HCT116 (cell line): ENCODE measurements around the gene SIGLEC11. TPM values are rescaled to one million over a fixed set of nuclear protein-coding genes. Genes with fewer than 3 reads are reported as not detected.

Experiments
- ATAC-seq: fragments of 200-7000 bp; cut with Tn5 transposase; 2 replicates; pipeline ENCODE4 v1.9.1; 2020; ENCODE audit warnings: mild to moderate bottlenecking, moderate library complexity
- BruUV-seq: library from RNA; stranded (reverse); fragments of 400-500 nt; replicated peaks from 2 replicates; lab custom pipeline; 2021; lab: Mats Ljungman, UMichigan
- CTCF ChIA-PET: fragments of 300-600 bp; sonication (Branson Sonifier 250); formaldehyde crosslinking; loops from one replicate; lab custom pipeline; 2021; ENCODE audit warnings: antibody characterized with exemption; lab: Charles Lee
- POLR2A ChIA-PET: fragments of 300-600, 350-600 bp; sonication (Branson Sonifier 250); formaldehyde crosslinking; loops from one replicate; lab custom pipeline; 2021; ENCODE audit warnings: antibody characterized with exemption; lab: Charles Lee
- RAD21 ChIA-PET, 2 experiments: fragments of 300-600 bp; sonication (Branson Sonifier 250); formaldehyde crosslinking; loops; one replicate each; lab custom pipeline; 2023; ENCODE audit warnings: low total read pairs in 2 of 2; ENCODE audit not compliant: uncharacterized antibody in 2 of 2, unreplicated experiment in 2 of 2, low non-redundant PET in 1 of 2; lab: Charles Lee
- DNase-seq: peaks from one replicate; pipeline ENCODE4 v3.0.0-alpha.2; 2010; ENCODE audit warnings: low read depth, low spot score
- H2AFZ ChIP-seq: fragments of 200-600 bp; shearing (Covaris generic), sonication (generic); 2 replicates; pipeline ENCODE4 v1.6.1; 2017; ENCODE audit warnings: low read depth, mixed run types, mixed read lengths, antibody characterized with exemption, low read length; ENCODE audit not compliant: poor library complexity, severe bottlenecking
- H3K27ac ChIP-seq: 2 replicates; pipeline ENCODE4 v1.5.1; 2012; ENCODE audit warnings: low read depth, low read length
- H3K27me3 ChIP-seq: fragments of 200-600 bp; sonication (generic); 2 replicates; pipeline ENCODE4 v1.6.1; 2016; ENCODE audit warnings: mixed run types, low read length, mixed read lengths; ENCODE audit not compliant: insufficient read depth
- H3K36me3 ChIP-seq, 2 experiments: fragments of 200-500 bp in 1 of 2; fragments of 200-600 bp in 1 of 2; sonication (Bioruptor generic) in 1 of 2; sonication (generic) in 1 of 2; 2 replicates each; pipeline versions ENCODE4 v1.5.1 to v1.6.1; 2014 to 2016; ENCODE audit warnings: low read length in 2 of 2, inconsistent platforms in 1 of 2, mixed read lengths in 1 of 2, mixed run types in 1 of 2; ENCODE audit not compliant: insufficient read depth in 2 of 2, control insufficient read depth in 1 of 2
- H3K4me1 ChIP-seq, 2 experiments: fragments of 200-600 bp in 1 of 2; sonication (generic) in 1 of 2; 2 replicates each; pipeline versions ENCODE4 v1.5.1 to v1.6.1; 2012 to 2017; ENCODE audit warnings: low read length in 2 of 2, inconsistent platforms in 1 of 2, mild to moderate bottlenecking in 1 of 2, mixed read lengths in 1 of 2, mixed run types in 1 of 2, moderate library complexity in 1 of 2; ENCODE audit not compliant: insufficient read depth in 2 of 2, control insufficient read depth in 1 of 2
- H3K4me2 ChIP-seq: fragments of 200-600 bp; sonication (generic); 2 replicates; pipeline ENCODE4 v1.6.1; 2017; ENCODE audit warnings: mixed run types, low read length, mixed read lengths
- H3K4me3 ChIP-seq, 2 experiments: fragments of 200-600 bp in 1 of 2; sonication (generic) in 1 of 2; replicated peaks in 1 of 2; 2 replicates each; pipeline ENCODE4 v1.5.1; 2011 to 2016; ENCODE audit warnings: low read length in 2 of 2, control low read depth in 1 of 2, low read depth in 1 of 2, mild to moderate bottlenecking in 1 of 2, mixed read lengths in 1 of 2, mixed run types in 1 of 2
- H3K79me2 ChIP-seq: fragments of 200-600 bp; sonication (generic); 2 replicates; pipeline ENCODE4 v1.6.1; 2017; ENCODE audit warnings: mild to moderate bottlenecking, mixed run types, low read length, moderate library complexity, mixed read lengths; ENCODE audit not compliant: insufficient read depth
- H3K9ac ChIP-seq: fragments of 200-600 bp; sonication (generic); 2 replicates; pipeline ENCODE4 v1.6.1; 2016; ENCODE audit warnings: low read length, mixed read lengths
- H3K9me2 ChIP-seq: fragments of 200-600 bp; sonication (generic), shearing (Covaris generic); 2 replicates; pipeline ENCODE4 v1.6.1; 2017; ENCODE audit warnings: mixed run types, mild to moderate bottlenecking, moderate library complexity; ENCODE audit not compliant: insufficient read depth
- H3K9me3 ChIP-seq, 2 experiments: fragments of 200-500 bp in 1 of 2; fragments of 200-600 bp in 1 of 2; sonication (Bioruptor generic) in 1 of 2; sonication (generic) in 1 of 2; 2 replicates each; pipeline ENCODE4 v1.6.1; 2014 to 2017; ENCODE audit warnings: low read length in 2 of 2, mixed read lengths in 2 of 2, inconsistent platforms in 1 of 2, low read depth in 1 of 2, mild to moderate bottlenecking in 1 of 2, mixed run types in 1 of 2, moderate library complexity in 1 of 2; ENCODE audit not compliant: control insufficient read depth in 1 of 2, insufficient read depth in 1 of 2
- H4K20me1 ChIP-seq: fragments of 200-600 bp; sonication (generic), shearing (Covaris generic); 2 replicates; pipeline ENCODE4 v1.6.1; 2017; ENCODE audit warnings: mixed run types, mild to moderate bottlenecking, moderate library complexity; ENCODE audit not compliant: insufficient read depth
- ATF3 ChIP-seq: IDR thresholded peaks from 2 replicates; pipeline ENCODE4 v1.6.1; 2012
- CBX3 ChIP-seq: IDR thresholded peaks from 2 replicates; pipeline ENCODE4 v1.6.1; 2012; ENCODE audit warnings: low read depth
- CEBPB ChIP-seq: IDR thresholded peaks from 2 replicates; pipeline ENCODE4 v1.6.1; 2012; ENCODE audit warnings: low read depth
- ELF1 ChIP-seq: IDR thresholded peaks from 2 replicates; pipeline ENCODE4 v1.6.1; 2012; ENCODE audit warnings: low read depth, borderline replicate concordance
- EZH2 ChIP-seq: fragments of 200-600 bp; sonication (generic); IDR thresholded peaks from 2 replicates; pipeline ENCODE4 v1.6.1; 2017; ENCODE audit warnings: antibody characterized with exemption, mixed run types
- EZH2phosphoT487 ChIP-seq: fragments of 200-600 bp; IDR thresholded peaks from 2 replicates; pipeline ENCODE4 v1.6.1; 2018; ENCODE audit warnings: antibody characterized with exemption, borderline replicate concordance
- FOSL1 ChIP-seq: IDR thresholded peaks from 2 replicates; pipeline ENCODE4 v1.6.1; 2012; ENCODE audit warnings: low read depth
- JUND ChIP-seq: IDR thresholded peaks from 2 replicates; pipeline ENCODE4 v1.6.1; 2012
- POLR2A ChIP-seq: IDR thresholded peaks from 2 replicates; pipeline ENCODE4 v1.7.0; 2011; ENCODE audit warnings: borderline replicate concordance; ENCODE audit not compliant: insufficient read depth, insufficient read length; ENCODE audit errors: extremely low read depth
- POLR2AphosphoS5 ChIP-seq: IDR thresholded peaks from 2 replicates; pipeline ENCODE4 v1.6.1; 2011; ENCODE audit warnings: mild to moderate bottlenecking, low read depth, low read length, moderate library complexity
- REST ChIP-seq: IDR thresholded peaks from 2 replicates; pipeline ENCODE4 v1.6.1; 2012; ENCODE audit warnings: low read depth
- SIN3A ChIP-seq: IDR thresholded peaks from 2 replicates; pipeline ENCODE4 v1.6.1; 2012; ENCODE audit warnings: low read depth
- SP1 ChIP-seq: IDR thresholded peaks from 2 replicates; pipeline ENCODE4 v1.6.1; 2012; ENCODE audit warnings: low read depth
- TCF7L2 ChIP-seq: IDR thresholded peaks from 2 replicates; pipeline ENCODE4 v1.7.0; 2011; ENCODE audit warnings: borderline replicate concordance, inconsistent platforms; ENCODE audit not compliant: insufficient read depth, insufficient read length; ENCODE audit errors: extremely low read depth
- YY1 ChIP-seq: IDR thresholded peaks from 2 replicates; pipeline ENCODE4 v1.6.1; 2011; ENCODE audit warnings: low read length, low read depth, moderate library complexity, mild to moderate bottlenecking; ENCODE audit not compliant: insufficient replicate concordance; ENCODE audit errors: extremely low read depth
- ZFX ChIP-seq: fragments of 450-650 bp; IDR thresholded peaks from 2 replicates; pipeline ENCODE4 v1.6.1; 2017
- ZNF274 ChIP-seq: fragments of 200-500 bp; sonication (Bioruptor generic); IDR thresholded peaks from 2 replicates; pipeline ENCODE4 v1.6.1; 2014; ENCODE audit warnings: mild to moderate bottlenecking, low read depth, low read length, inconsistent platforms
- intact Hi-C: fragments of 100-400 bp; cut with micrococcal nuclease; formaldehyde crosslinking; loops from 2 replicates; pipeline ENCODE4 v1.10.0; 2022
- total RNA-seq: library from RNA; stranded (reverse); gene quantifications from one replicate; pipeline ENCODE4 v1.2.1, GENCODE V29; 2021; ENCODE audit not compliant: unreplicated experiment
- TF ChIP-seq, protein P1 (sequence below), 3 experiments: fragments of 200-600 bp in 1 of 3; sonication (generic) in 1 of 3; IDR thresholded peaks in 2 of 3; conservative IDR thresholded peaks in 1 of 3; 2 replicates each; pipeline ENCODE4 v1.5.1; 2012 to 2017; ENCODE audit warnings: low read depth in 2 of 3, low read length in 2 of 3, antibody characterized with exemption in 1 of 3, borderline replicate concordance in 1 of 3, control low read depth in 1 of 3, mild to moderate bottlenecking in 1 of 3, mixed read lengths in 1 of 3, mixed run types in 1 of 3, moderate library complexity in 1 of 3; ENCODE audit not compliant: insufficient read depth in 1 of 3

The SIGLEC11 gene
- total RNA-seq, 1 experiment from 2014 or later: not detected

DNA sequence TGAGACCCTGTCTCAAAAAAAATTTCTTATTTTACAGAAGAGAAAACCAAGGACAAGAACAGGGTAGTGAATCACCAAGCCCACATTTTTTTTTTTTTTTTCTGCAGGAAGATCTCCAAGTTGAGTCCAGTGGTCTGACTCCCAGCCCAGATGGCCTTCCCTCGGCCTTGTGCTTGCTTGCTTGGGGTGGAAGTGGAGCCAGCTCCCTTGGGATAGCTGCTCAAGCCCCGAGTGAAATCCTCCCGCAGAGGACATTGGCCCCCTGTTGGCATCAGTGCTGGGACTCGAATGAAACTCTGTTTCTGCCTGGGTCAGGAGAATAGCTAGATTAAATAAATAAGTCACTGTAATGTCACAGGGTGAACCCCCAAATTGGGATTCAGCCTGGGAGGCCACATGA, 22.3 kb downstream of the SIGLEC11 start:
- H3K4me1 ChIP-seq: peaks cover 9 to 10% of the 10 kb centered on the region in 2 experiments; a peak in 3 of 4 replicates
- no peak for ATAC-seq
- H3K9ac ChIP-seq: no peak overlapping the region
- no peaks in the 10 kb centered on the region for H3K27me3 ChIP-seq
- ChIA-PET RAD21 (no interaction called here), CTCF (no interaction called here), POLR2A (no interaction called here)
- intact Hi-C loops: no loop called here
- TF ChIP-seq YY1: no peak
- TF ChIP-seq CBX3: no peak
- TF ChIP-seq POLR2AphosphoS5: no peak
- no peak for TF ChIP-seq FOSL1
- no peak for TF ChIP-seq ELF1
- no peak for TF ChIP-seq CEBPB
- no peak for TF ChIP-seq REST
- no peak for TF ChIP-seq ZNF274
- TF ChIP-seq EZH2: no peak
- TF ChIP-seq, protein P1, sequence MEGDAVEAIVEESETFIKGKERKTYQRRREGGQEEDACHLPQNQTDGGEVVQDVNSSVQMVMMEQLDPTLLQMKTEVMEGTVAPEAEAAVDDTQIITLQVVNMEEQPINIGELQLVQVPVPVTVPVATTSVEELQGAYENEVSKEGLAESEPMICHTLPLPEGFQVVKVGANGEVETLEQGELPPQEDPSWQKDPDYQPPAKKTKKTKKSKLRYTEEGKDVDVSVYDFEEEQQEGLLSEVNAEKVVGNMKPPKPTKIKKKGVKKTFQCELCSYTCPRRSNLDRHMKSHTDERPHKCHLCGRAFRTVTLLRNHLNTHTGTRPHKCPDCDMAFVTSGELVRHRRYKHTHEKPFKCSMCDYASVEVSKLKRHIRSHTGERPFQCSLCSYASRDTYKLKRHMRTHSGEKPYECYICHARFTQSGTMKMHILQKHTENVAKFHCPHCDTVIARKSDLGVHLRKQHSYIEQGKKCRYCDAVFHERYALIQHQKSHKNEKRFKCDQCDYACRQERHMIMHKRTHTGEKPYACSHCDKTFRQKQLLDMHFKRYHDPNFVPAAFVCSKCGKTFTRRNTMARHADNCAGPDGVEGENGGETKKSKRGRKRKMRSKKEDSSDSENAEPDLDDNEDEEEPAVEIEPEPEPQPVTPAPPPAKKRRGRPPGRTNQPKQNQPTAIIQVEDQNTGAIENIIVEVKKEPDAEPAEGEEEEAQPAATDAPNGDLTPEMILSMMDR (IDR thresholded peaks at IDR 0.05 in 2 of 3, conservative IDR thresholded peaks at IDR 0.05 in 1 of 3; ENCODE audit: borderline replicate concordance in 1 of 3, insufficient read depth in 1 of 3, low read depth in 2 of 3, low read length in 2 of 3): no peak
- no peak for TF ChIP-seq JUND
- no peak for TF ChIP-seq SIN3A
- TF ChIP-seq POLR2A: no peak
- TF ChIP-seq ZFX: no peak
- TF ChIP-seq TCF7L2: no peak
- TF ChIP-seq EZH2phosphoT487: no peak
- TF ChIP-seq SP1: no peak
- TF ChIP-seq ATF3: no peak
- H2AFZ ChIP-seq: no peak overlapping the region
- no peaks in the 10 kb centered on the region for H3K79me2 ChIP-seq
- no peaks in the 10 kb centered on the region for H3K9me2 ChIP-seq
- H3K4me3 ChIP-seq: no peak overlapping the region
- no peaks in the 10 kb centered on the region for H4K20me1 ChIP-seq
- H3K36me3 ChIP-seq: no peaks in the 10 kb centered on the region
- no peaks in the 10 kb centered on the region for H3K9me3 ChIP-seq
- no TSS peak for BruUV-seq
- no peak overlapping the region for H3K27ac ChIP-seq
- no peak for DNase-seq
- no peak overlapping the region for H3K4me2 ChIP-seq
